HepG2 (cell line): ENCODE results near the gene NPB. TPM values are rescaled to one million over a fixed set of nuclear protein-coding genes. Genes with fewer than 3 reads are reported as not detected.

ENCODE experiments used
- CEBPB ChIP-seq: IDR thresholded peaks from 2 replicates; pipeline ENCODE4 v1.6.1; 2011; ENCODE audit warnings: low read depth, low read length, improper control_type of control experiment, borderline replicate concordance
- DRAP1 ChIP-seq: IDR thresholded peaks from 2 replicates; pipeline ENCODE4 v1.6.1; 2016; ENCODE audit warnings: missing genetic modification reagents, missing compliant biosample characterization
- FOXM1 ChIP-seq: sonication (generic); formaldehyde crosslinking; IDR thresholded peaks from 2 replicates; pipeline ENCODE4 v1.5.0; 2020; ENCODE audit warnings: missing genetic modification reagents
- KLF12 ChIP-seq: sonication (generic); formaldehyde crosslinking; IDR thresholded peaks from 2 replicates; pipeline ENCODE4 v1.4.0; 2020; ENCODE audit warnings: missing genetic modification reagents, borderline replicate concordance
- MED13 ChIP-seq: sonication (generic); formaldehyde crosslinking; IDR thresholded peaks from 2 replicates; pipeline ENCODE4 v1.5.0; 2020; ENCODE audit warnings: missing genetic modification reagents
- PAX8 ChIP-seq: sonication (generic); formaldehyde crosslinking; IDR thresholded peaks from 2 replicates; pipeline ENCODE4 v1.8.0; 2022; ENCODE audit warnings: mild to moderate bottlenecking, missing genetic modification reagents, borderline replicate concordance
- SAFB2 ChIP-seq: sonication (generic); formaldehyde crosslinking; IDR thresholded peaks from 2 replicates; pipeline ENCODE4 v1.5.1; 2020; ENCODE audit warnings: missing genetic modification reagents, low read depth, mild to moderate bottlenecking, borderline replicate concordance
- SCMH1 ChIP-seq: sonication (generic); formaldehyde crosslinking; IDR thresholded peaks from 2 replicates; pipeline ENCODE4 v1.9.0; 2021; ENCODE audit warnings: missing genetic modification reagents, mild to moderate bottlenecking, borderline replicate concordance
- SNAI1 ChIP-seq: sonication (generic); formaldehyde crosslinking; IDR thresholded peaks from 2 replicates; pipeline ENCODE4 v1.5.0; 2020; ENCODE audit warnings: mild to moderate bottlenecking, missing genetic modification reagents, borderline replicate concordance
- TCF7 ChIP-seq: sonication (generic); IDR thresholded peaks from 2 replicates; pipeline ENCODE4 v1.6.1; 2016; ENCODE audit warnings: antibody characterized with exemption, low read depth
- TMF1 ChIP-seq: sonication (generic); formaldehyde crosslinking; IDR thresholded peaks from 2 replicates; pipeline ENCODE4 v1.8.1; 2022; ENCODE audit warnings: low read depth, missing genetic modification reagents
- ZNF10 ChIP-seq: sonication (generic); formaldehyde crosslinking; IDR thresholded peaks from 2 replicates; pipeline ENCODE4 v1.4.0; 2020; ENCODE audit warnings: mild to moderate bottlenecking, low read depth, missing genetic modification reagents, borderline replicate concordance
- ZNF20 ChIP-seq: sonication (generic); formaldehyde crosslinking; IDR thresholded peaks from 2 replicates; pipeline ENCODE4 v1.4.0; 2020; ENCODE audit warnings: mild to moderate bottlenecking, moderate library complexity, missing genetic modification reagents
- ZNF331 ChIP-seq: sonication (generic); formaldehyde crosslinking; IDR thresholded peaks from 2 replicates; pipeline ENCODE4 v1.4.0; 2020; ENCODE audit warnings: missing genetic modification reagents
- ZNF549 ChIP-seq: sonication (generic); formaldehyde crosslinking; IDR thresholded peaks from 2 replicates; pipeline ENCODE4 v1.5.0; 2020; ENCODE audit warnings: missing genetic modification reagents
- ZNF569 ChIP-seq: sonication (generic); formaldehyde crosslinking; IDR thresholded peaks from 2 replicates; pipeline ENCODE4 v1.5.0; 2020; ENCODE audit warnings: mild to moderate bottlenecking, missing genetic modification reagents, moderate library complexity, borderline replicate concordance
- ZNF724P ChIP-seq: sonication (generic); formaldehyde crosslinking; IDR thresholded peaks from 2 replicates; pipeline ENCODE4 v1.8.0; 2022; ENCODE audit warnings: missing genetic modification reagents, borderline replicate concordance
- ZSCAN30 ChIP-seq: sonication (generic); formaldehyde crosslinking; IDR thresholded peaks from 2 replicates; pipeline ENCODE4 v1.5.0; 2020; ENCODE audit warnings: mild to moderate bottlenecking, missing genetic modification reagents
- polyA plus RNA-seq, 8 experiments: library from polyadenylated mRNA; depleted of rRNA in 3 of 8; stranded (reverse) in 7 of 8; unstranded in 1 of 8; fragments of >200 nt; fragmentation: Illumina TruSeq in 4 of 8; extraction: Trizol in 4 of 8; gene quantifications; 2 replicates each; pipeline versions ENCODE4 v1.2.1 to v1.2.3, GENCODE V29; 2011 to 2016; ENCODE audit warnings: low read depth in 4 of 8, missing spikeins in 1 of 8, mixed read lengths in 1 of 8; ENCODE audit not compliant: insufficient read depth in 1 of 8
- total RNA-seq, 5 experiments: library from RNA; depleted of rRNA; stranded (reverse); fragments of >200 nt; fragmentation: Illumina TruSeq; extraction: Trizol; gene quantifications; 2 replicates each; pipeline ENCODE4 v1.2.3, GENCODE V29; 2016; ENCODE audit warnings: low read depth in 1 of 5
- TF ChIP-seq, protein P1 (sequence below): sonication (generic); formaldehyde crosslinking; IDR thresholded peaks from 2 replicates; pipeline ENCODE4 v1.4.0; 2020; ENCODE audit warnings: missing genetic modification reagents
- TF ChIP-seq, protein P2 (sequence below): sonication (generic); formaldehyde crosslinking; IDR thresholded peaks from 2 replicates; pipeline ENCODE4 v1.4.0; 2020; ENCODE audit warnings: missing genetic modification reagents
- TF ChIP-seq, protein P3 (sequence below): sonication (generic); formaldehyde crosslinking; IDR thresholded peaks from 2 replicates; pipeline ENCODE4 v1.5.0; 2020; ENCODE audit warnings: mild to moderate bottlenecking, missing genetic modification reagents

Gene NPB
- total and polyA plus RNA-seq, 2 of the 13 experiments (the other 11 are each of a cell fraction or from before 2014, with no cell fraction given) = 0.11 to 0.93 TPM

DNA sequence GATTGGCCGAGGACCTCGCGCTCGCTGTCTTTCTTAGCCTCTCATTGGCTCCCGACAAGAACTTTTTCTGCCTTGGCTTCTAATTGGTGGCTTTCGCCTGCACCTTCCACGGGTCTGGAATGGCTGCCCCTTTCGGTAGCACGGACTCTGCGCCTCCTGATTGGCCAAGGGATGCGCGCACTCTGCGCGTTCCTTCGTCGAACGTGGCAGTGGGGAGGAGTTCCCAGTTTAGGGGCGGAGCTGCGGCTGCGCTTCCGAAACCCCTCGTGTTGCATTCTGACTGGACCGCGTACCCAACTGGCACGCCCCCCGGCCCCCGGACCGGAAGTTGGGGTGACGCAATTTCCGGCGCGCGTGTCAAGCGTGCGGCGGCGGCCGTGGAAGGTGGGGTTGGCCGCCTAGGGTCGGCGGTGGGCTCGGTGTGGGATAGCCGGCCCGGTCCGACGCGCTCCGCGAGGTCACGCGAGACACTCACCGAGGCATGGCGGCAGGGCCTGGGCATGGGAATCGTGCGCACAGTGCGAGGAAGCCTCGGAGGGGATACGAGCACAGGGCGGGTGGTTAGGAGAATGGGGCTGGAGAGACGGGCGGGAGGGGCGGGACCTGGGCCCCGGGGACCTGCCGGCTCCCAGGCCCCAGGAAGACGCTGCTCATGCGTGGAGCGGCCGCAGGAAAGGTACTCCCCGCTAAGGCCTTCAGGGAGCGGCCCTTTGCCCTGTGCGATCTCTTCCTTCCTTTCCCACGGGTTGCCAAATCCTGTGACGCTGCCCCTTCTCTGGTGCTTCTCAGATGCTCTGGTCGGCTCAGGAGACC lies 41.1 kb upstream of the NPB start (continued):
- TF ChIP-seq, protein P1, sequence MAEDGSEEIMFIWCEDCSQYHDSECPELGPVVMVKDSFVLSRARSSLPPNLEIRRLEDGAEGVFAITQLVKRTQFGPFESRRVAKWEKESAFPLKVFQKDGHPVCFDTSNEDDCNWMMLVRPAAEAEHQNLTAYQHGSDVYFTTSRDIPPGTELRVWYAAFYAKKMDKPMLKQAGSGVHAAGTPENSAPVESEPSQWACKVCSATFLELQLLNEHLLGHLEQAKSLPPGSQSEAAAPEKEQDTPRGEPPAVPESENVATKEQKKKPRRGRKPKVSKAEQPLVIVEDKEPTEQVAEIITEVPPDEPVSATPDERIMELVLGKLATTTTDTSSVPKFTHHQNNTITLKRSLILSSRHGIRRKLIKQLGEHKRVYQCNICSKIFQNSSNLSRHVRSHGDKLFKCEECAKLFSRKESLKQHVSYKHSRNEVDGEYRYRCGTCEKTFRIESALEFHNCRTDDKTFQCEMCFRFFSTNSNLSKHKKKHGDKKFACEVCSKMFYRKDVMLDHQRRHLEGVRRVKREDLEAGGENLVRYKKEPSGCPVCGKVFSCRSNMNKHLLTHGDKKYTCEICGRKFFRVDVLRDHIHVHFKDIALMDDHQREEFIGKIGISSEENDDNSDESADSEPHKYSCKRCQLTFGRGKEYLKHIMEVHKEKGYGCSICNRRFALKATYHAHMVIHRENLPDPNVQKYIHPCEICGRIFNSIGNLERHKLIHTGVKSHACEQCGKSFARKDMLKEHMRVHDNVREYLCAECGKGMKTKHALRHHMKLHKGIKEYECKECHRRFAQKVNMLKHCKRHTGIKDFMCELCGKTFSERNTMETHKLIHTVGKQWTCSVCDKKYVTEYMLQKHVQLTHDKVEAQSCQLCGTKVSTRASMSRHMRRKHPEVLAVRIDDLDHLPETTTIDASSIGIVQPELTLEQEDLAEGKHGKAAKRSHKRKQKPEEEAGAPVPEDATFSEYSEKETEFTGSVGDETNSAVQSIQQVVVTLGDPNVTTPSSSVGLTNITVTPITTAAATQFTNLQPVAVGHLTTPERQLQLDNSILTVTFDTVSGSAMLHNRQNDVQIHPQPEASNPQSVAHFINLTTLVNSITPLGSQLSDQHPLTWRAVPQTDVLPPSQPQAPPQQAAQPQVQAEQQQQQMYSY = peak; percentile 45; the same call in 1 of the 2 replicates
- TF ChIP-seq DRAP1 (CRISPR knock-in tag) (peak; percentile 90), ZNF549 (CRISPR knock-in tag) (no peak), SNAI1 (CRISPR knock-in tag) (peak; percentile 82; the same call in 1 of the 2 replicates), ZNF10 (CRISPR knock-in tag) (no peak), KLF12 (CRISPR knock-in tag) (peak; percentile 93), TCF7 (no peak), ZNF331 (CRISPR knock-in tag) (peak; percentile 76; the same call in 1 of the 2 replicates), SAFB2 (CRISPR knock-in tag) (0 out of 2 replicates have a peak, but pooled peaks have one; percentile 6), FOXM1 (peak; percentile 46; the same call in 1 of the 2 replicates), CEBPB (peak; percentile 99), PAX8 (CRISPR knock-in tag) (no peak), ZNF724P (CRISPR knock-in tag) (0 out of 2 replicates have a peak, but pooled peaks have one; percentile 71), ZSCAN30 (CRISPR knock-in tag) (no peak), MED13 (CRISPR knock-in tag) (peak; percentile 82; the same call in 1 of the 2 replicates), TMF1 (CRISPR knock-in tag) (peak; percentile 2; the same call in 1 of the 2 replicates), ZNF569 (CRISPR knock-in tag) (0 out of 2 replicates have a peak, but pooled peaks have one; percentile 21), SCMH1 (CRISPR knock-in tag) (no peak), ZNF20 (CRISPR knock-in tag) (no peak)
- TF ChIP-seq, protein P2, sequence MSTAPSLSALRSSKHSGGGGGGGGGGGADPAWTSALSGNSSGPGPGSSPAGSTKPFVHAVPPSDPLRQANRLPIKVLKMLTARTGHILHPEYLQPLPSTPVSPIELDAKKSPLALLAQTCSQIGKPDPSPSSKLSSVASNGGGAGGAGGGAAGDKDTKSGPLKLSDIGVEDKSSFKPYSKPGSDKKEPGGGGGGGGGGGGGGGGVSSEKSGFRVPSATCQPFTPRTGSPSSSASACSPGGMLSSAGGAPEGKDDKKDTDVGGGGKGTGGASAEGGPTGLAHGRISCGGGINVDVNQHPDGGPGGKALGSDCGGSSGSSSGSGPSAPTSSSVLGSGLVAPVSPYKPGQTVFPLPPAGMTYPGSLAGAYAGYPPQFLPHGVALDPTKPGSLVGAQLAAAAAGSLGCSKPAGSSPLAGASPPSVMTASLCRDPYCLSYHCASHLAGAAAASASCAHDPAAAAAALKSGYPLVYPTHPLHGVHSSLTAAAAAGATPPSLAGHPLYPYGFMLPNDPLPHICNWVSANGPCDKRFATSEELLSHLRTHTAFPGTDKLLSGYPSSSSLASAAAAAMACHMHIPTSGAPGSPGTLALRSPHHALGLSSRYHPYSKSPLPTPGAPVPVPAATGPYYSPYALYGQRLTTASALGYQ (CRISPR knock-in tag) = peak; percentile 80; the same call in 1 of the 2 replicates
- TF ChIP-seq, protein P3, sequence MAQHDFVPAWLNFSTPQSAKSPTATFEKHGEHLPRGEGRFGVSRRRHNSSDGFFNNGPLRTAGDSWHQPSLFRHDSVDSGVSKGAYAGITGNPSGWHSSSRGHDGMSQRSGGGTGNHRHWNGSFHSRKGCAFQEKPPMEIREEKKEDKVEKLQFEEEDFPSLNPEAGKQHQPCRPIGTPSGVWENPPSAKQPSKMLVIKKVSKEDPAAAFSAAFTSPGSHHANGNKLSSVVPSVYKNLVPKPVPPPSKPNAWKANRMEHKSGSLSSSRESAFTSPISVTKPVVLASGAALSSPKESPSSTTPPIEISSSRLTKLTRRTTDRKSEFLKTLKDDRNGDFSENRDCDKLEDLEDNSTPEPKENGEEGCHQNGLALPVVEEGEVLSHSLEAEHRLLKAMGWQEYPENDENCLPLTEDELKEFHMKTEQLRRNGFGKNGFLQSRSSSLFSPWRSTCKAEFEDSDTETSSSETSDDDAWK (CRISPR knock-in tag) = no peak
